Measurements from ENCODE around the gene LEPROT.

The LEPROT gene

DNA sequence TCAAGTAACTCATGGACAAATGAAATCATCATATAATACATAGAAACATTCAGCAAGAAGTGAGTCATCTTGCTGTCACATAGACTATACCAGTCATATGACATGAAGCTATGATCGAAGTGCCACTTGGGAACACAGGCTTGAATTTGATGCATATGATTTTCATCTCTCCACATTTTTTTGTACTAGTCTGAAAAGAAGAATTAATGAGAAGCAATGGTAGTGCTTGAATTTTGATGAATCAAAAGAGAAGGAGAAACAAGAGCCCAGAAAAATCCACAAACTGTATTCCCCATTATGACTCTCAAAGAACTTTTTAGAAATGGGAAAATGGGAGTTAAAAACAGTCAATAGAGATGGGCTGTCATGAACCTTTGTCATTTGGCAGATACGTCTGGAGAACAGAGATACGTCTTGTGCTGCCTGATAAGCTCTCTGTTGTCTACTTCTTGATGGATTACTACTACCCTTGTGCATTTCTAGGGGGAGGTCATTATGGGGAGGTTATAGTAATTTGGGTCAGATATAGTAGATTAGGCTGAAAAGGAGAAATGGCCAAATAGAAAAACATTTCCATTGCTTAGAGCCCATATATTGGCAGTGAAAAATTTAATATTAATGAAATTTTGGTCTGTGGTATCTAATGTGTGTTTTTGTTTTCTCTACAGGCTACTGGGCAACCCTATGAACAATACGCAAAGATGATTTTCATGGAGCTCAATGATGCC, 8.0 kb upstream of the LEPROT start:
- DNase-seq (ENCODE audit: low spot score), result no peak

DNA sequence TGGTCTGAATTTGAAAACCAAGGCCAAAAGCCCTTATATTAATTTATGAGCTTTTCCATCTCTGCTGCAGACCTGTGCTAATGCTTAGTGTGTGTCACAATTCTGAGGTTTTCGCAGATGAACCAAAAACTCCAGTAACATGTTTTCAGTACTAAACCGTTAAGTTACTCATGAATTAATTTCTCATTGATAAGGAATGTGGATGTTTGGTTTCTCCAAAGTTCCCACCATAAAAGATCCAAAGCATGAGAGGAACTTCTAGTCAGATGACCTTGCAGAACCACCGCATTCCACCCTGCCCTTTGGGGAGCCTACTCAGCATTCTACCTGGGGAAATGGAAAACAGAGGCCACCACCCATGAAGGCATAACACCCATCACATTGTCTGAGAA, 7.5 kb upstream of the LEPROT start:
- DNase-seq (ENCODE audit: low spot score), result no peak

DNA sequence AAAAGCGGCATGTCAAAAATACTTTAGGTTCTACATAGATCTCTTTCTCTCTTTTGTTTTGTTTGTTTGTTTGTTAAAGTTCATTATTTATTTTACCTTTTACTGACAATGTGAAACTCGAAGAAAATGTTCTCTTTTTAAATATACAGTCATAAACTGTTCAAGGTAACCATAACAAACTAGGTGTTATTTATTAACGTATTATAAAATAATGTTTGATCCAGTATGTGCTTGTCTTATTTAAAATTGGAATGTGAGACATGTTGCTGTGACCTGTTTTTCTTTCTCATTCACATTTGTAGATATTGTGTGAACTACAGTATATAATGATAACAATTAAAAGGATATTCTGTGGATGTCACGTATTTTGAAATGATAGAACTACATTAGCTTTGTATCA, 5.9 kb upstream of the LEPROT start:
- no peak for DNase-seq (ENCODE audit: low spot score)

DNA sequence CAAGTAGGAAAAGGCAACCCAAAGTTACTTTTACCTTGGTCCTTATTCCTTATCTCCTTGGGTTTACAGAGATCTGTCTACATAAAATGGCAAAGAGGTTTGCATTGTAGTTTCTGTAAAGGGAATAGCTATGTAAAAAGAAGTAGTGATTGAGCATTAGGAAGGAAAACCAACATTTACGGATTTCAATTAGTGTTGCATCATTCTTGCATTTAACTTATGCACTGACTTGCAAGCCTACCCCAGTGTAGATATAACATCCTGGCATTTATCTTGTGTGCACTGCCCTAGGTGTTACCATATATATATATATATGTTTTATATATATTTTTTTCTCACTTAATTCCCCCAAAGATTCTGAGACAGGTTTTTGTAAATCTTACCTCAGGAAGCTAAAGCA, 3.7 kb upstream of the LEPROT start:
- DNase-seq (ENCODE audit: low spot score), result no peak

DNA sequence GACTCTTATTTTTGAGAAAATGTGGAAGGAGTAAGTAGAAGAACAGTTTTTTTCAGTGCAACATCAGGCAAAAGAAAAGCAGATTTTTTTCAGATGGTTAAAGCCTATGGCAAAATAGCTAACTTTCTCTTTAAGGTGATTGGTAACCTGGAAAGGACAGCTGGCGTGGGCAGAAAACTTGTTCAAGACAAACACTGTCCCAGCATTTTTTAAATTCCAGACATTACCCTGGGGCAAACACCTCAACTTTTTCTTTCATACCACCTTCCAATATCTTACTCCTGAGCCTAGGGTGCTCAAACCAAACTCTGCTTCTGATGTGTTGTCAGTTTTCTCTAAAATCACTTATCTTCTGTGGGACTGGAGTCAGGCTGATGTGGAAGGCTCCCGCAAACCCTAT, 2.7 kb upstream of the LEPROT start:
- DNase-seq (ENCODE audit: low spot score), result no peak

DNA sequence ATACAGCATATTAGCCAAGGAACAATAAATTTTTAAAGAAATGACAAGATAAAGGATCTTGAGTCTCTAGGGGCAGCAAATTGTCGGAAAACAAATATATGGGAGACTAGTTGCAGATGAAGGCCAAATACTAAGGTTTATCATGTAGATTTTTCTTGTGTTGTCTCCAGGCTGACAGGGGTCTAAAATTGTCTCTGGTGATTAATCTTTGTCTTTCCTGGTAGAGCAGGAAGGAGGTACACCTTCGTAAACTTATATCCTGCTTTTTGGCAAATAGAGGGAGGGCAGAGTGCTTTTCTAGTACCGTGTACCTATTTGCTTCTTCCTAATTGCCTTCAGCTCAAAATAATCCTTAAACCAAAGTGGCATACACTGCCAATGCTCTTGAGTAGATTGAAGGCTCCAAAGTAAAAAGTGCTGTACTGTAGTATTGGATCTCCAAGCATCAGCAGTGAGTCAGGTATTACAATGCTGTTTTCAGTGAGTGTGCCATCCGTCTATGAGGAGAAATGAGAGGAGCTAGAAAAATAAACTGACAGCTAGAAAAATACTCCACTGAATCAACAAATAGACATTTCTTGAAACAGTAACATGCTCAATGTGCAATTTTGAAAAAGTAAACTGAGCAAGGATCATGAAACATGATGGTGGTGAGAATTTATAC, 1.8 kb upstream of the LEPROT start:
- no peak for DNase-seq (ENCODE audit: low spot score)

DNA sequence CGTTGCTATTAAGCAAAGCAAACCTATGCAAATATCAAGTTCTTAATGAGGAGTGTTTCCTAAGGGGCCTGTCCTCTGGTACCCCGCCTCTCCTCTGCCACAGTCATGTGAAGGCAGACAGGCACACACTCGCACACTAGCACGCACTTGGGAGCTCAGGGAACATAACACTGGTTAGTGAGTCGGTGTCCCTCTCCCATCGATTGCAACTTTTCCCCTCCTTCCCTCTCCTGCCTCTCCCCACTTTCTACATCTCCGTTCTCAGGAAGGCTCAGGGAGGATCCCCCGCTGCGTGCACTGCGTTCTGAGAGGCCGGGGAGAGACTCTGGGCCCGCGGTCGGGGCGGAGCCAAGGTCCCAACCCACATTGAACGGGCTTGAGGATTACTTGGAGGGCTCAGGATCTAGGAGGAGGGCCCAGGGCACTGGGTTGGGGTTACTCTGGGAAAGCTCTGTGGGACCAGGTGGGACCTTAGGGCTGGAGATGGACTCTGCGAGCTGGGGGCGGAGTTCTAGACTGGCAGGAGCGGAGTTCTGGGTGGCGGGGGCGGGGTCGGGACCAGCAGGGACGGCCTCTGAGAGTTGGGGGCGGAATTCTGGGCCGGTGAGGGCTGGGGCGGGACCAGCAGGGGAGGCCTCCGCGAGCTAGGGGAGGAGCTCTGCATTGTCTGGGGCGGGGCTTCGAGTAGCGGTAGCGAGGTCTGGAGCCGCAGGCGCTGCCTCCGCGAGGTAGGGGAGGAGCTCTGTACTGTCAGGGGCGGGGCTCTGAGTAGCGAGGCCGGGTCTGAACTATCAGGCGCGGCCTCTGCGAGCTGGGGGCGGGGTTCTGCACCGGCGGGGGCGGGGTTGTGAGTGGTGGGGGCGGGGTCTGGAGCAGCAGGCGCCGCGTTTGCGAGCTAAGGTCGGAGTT, 533 bp upstream of the LEPROT start:
- DNase-seq (ENCODE audit: low spot score), result peak; percentile 98

DNA sequence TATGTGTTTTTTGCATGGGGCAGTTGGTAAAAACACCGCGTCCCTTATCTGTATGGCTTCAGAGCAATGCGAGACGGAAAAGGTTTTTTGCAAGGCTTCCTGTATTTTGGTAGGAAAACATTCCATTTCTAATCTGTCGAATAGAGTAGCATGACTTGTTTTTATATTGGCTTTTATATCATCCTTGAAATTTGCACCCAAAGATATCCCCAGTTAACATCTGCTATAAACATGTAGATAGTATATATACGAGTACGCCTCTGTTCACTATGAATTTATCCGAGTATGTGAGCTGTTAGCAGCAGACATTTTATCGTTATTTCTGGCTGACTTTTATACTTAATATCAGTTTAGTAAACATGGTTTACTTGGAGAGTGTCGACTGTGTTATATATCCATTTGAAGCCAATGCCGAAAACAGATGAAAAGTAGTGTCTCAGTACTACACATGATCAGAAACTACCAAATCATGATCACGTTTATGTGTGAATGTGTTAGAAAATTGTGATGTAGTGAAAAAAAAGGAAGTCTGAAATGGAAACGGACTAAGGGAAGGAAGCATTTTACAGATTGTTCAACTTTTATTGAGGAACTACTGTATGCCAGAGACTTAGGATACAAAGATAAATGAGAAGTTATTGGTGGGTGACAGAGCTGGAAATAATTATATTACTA, 1.0 kb downstream of the LEPROT start:
- no peak for DNase-seq (ENCODE audit: low spot score)

DNA sequence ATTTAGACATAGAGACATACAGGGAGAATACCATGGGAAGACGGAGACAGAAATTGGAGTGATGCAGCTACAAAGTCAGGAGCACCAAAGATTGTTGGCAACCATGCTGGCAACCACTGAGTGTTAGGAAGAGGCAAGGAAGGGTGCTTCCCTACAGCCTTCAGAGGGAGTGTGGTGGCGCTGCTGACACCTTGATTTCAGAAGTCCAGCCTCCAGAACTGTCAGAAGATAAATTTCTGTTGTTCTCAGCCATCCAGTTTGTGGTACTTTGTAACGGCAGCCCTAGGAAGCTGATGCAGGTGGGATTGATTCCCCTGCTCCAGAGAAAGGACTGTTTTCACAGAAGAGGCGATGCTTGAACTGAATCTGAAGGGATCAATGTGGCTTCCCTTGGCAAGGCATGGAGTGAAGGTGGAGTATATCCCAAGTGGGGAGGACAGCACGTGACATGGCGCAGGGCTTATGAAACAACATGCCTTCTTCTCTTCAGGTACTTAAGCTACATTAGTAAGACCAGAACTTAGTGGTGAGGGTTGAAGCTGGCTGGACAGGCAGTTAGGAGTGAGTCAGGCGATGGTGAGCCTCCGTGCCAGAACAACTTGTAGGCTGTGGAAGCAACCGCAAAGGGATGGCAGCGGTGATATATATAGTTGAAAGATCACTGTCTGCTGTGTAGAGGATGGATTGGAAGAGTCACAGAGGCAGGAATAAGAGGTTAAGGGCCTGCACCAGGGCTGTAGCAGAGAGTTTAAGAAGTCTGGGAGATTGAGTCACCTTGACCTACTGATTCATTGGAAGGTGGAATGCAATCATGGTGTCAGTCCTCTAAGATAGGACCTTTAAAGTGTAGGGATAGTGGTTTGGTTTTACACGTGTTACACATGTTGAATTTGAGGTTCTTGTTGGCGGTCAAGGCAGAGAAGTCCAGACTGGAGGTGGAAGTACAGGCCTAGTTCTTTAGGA, 2.1 kb downstream of the LEPROT start:
- no peak for DNase-seq (ENCODE audit: low spot score)

DNA sequence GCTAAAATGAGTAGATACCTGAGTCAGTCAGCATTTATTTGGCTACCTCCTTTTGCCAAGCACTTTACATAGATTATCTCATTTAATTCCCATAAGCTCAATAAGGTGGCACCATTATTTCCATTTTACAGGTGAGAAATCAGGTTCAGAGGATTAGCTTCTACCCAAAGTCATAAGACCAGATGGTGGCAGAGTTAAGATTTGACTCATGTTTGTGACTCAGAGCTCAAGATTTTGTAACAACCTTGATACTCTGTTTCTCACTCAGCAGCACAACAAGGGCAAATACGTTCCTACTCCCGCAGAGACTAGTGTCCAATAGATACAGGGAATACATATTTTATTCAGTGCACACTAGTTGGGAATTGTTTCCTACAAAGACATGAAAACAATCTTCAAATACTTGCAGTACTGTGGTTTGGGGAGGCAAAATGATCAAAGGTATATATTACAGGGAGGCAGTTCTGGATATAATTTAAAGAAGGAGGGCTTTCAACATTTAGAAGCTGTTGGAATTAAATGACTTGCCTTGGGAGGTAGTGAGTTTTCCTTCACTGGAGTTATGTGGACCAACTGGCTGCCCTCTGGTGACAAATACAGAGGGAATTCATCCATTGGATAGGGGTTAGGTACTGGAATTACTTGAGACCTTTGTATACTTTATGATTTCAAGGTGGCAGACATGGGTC, 3.6 kb downstream of the LEPROT start:
- DNase-seq (ENCODE audit: low spot score), result peak; percentile 41

DNA sequence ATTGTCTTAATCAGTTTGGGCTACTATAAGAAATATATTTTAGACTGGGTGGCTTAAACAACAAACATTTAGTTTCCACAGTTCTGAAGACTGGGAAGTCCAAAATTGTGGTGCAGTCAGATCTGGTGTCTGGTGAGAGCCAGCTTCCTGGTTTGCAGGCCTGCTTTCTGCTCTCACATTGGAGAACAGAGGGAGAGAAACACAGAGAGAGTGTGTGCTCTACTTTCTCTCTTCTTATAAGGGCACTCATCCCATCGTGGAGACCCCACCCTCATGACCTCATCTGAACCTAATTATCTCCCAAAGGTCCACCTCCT, 4.1 kb downstream of the LEPROT start:
- no peak for DNase-seq (ENCODE audit: low spot score)

DNA sequence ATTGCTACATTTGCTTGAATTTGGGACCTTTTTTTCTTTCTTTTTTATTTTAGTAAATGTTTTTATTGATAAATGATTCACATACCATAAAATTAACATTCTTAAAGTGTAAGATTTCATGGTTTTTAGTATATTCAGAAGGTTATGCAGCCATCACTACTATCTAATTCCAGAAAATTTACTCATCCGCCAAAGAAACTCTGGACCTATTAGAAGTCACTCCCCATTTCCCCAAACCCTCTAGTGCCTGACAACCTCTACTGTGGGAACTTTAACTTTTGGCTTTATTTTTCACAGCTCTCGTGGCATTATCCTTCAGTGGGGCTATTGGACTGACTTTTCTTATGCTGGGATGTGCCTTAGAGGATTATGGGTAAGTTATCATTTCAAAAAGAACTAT, 4.5 kb downstream of the LEPROT start:
- DNase-seq (ENCODE audit: low spot score), result no peak

DNA sequence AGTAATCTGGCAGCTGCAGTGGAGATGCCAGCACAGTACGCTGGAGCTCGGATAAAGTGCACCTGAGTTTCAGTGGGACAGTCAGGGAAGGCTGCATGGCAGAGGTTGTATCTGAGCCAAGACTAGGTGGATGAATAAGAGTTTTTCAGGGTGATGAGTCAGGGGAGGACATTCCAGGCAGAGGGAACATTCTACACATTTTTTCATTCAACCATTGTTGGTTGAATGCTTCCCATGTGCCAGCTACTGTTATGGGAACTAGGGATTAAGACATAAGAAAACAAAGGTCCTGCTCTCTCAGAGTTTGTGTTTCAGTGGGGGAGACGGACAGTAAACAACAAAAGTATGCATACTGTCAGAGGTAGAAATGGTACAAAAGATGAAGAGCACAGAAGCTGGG, 5.2 kb downstream of the LEPROT start:
- peak; percentile 37 for DNase-seq (ENCODE audit: low spot score)

DNA sequence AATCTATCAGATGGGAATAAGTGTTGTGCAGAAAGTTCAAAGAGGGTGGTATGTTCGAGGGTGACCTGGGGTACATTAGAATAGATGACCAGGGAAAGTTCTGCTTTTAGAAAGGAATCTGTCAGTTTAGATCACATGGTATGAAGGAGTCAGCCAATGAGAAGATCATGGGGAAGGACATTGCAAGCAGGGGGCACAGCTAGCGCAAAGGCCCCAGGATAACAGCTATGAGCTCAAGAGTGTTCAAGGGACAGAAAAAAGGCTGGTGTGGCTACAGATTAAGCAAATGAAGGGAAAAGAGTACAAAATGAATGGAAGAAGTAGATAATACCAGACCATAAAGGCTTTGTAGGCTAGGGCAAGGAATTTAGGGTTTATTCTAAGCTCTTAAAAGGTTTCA, 8.6 kb downstream of the LEPROT start:
- DNase-seq (ENCODE audit: low spot score), result no peak

DNA sequence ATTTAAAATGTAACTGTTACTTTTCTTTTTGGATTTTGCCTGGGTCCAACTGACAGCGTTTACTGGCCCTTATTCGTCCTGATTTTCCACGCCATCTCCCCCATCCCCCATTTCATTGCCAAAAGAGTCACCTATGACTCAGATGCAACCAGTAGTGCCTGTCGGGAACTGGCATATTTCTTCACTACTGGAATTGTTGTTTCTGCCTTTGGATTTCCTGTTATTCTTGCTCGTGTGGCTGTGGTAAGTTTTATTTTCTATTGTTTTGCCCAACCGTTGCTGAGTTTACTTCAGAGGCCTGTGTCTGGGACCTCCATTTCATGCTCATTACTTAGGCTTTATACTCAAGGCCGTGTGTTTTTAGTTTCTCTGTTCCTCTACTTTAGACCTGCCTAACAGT, 9.3 kb downstream of the LEPROT start:
- DNase-seq (ENCODE audit: low spot score), result no peak

DNA sequence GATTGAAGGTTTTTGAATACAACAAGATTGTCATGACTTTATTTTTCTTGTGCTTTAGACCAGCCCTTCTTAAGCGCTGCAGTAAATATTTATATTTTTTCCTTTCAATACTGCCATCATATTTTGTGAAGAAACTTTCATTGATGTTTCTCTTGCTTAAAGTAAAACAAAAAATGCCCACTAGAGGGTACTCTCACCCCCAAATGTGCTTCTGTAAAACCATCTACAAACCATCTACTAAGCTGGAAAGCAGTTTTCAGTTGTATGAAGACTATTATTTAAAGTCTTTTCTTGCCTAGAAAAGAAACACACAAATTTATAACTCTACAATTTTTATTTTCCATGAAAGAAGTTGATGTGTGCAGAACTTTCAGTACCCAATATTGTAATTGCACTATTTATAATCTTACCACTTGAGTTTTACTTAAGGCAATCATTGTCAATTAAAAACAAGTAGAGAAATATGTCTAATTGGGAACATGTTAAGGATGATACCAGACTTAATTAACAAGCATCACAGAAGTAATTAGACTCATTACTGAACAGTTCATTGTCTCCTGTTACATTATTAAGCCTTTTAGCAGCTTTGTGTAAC, 10.7 kb downstream of the LEPROT start:
- DNase-seq (ENCODE audit: low spot score), result peak; percentile 13

DNA sequence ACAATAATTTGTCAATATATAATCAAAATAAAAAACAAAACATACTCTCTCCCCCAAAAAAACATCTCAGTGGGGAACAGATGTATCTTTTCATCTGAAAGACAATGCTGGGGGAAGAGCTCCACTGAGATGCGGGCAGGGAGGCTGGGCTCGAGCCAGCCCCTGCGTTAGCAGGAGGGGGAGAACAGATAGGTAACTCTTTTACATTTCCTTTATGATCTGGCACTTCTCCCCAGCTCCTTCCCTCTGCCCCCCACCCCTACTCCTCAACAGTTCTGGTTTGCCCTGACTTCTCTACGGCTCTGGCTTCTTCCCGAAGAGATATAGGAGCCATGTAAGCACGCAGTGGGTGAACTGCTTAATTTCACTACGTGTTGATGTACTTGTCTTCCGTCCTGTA, 12.4 kb downstream of the LEPROT start:
- no peak for DNase-seq (ENCODE audit: low spot score)

DNA sequence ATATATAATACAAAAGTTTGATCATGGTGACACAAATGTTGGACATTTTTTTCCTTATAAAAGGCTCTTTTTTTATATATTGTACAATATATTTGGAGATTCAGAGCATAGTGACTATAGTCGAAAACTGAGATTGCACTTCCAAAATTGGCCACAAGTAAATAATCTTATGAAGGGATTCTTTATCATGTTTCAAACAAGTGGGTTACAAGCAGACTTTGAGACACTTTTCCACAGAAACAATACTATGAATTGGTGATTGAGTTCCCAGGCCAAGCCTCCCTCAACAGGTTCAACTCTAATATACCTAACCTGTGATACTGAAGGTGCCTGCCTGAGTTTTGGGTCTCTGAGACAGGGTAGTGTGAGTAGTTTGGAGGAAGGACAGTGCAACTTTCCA, 13.8 kb downstream of the LEPROT start:
- DNase-seq (ENCODE audit: low spot score), result no peak

DNA sequence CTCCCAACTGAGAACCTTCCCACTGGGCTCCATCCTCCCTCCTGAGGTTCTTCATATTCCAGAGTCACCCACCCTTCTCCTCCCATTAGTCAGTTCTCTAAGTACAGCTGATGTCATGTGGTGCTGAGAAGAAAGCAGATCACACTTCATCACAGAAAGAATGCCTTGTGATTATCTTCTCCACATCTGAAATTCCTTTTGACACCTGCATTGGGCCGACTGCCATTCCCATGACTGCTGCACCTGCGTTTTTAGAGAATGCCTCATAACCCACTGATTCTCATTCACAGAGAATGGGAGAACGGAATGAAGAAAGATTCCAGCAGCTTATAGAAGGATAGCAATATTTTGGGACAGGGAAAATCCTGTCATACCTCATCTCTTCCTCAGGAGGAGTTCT, 14.3 kb downstream of the LEPROT start:
- DNase-seq (ENCODE audit: low spot score), result peak; percentile 5

DNA sequence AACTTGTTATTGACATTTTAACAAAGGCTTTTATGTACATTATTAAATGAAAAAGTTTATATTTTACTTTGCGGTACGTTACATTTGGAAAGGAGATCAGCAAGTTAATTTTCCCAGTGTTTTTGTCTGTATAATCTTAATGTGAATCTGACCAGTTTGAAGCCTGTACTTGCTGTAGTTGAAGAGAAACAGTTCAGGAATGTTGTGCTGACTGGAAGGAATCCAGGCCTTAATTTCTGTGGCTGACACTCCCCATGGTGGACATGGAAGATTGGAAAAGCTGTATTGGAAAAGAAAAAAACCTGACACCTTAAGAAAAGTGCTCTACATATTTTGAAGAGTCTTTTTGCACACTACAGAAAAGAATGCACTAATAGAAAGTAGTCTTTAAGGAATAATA, 15.5 kb downstream of the LEPROT start:
- no peak for DNase-seq (ENCODE audit: low spot score)

Data from LoVo (cell line).